ENCODE results near the gene CDKN2AIP.

CDKN2AIP gene

GRCh38 chr4:183407128-183407585 lies 37.3 kb upstream of the CDKN2AIP start:
- peak; percentile 67 for TF ChIP-seq CTCF (IDR thresholded peaks at IDR 0.05; ENCODE audit: insufficient read depth, low read depth, low read length, missing control alignments)
- peak overlapping the region; percentile 40 for H3K4me3 ChIP-seq (ENCODE audit: low read length)
- peak; percentile 51 for DNase-seq (ENCODE audit: low read depth)

- H3K4me3 ChIP-seq (ENCODE audit: low read length): no peak overlapping the region
- DNase-seq (ENCODE audit: low read depth): no peak
- TF ChIP-seq CTCF (IDR thresholded peaks at IDR 0.05; ENCODE audit: insufficient read depth, low read depth, low read length, missing control alignments): no peak
These were observed 36.6 kb upstream of the CDKN2AIP start for GRCh38 chr4:183407635-183408464.

GRCh38 chr4:183408796-183409195 lies 35.6 kb upstream of the CDKN2AIP start:
- no peak overlapping the region for H3K4me3 ChIP-seq (ENCODE audit: low read length)
- no peak for TF ChIP-seq CTCF (IDR thresholded peaks at IDR 0.05; ENCODE audit: insufficient read depth, low read depth, low read length, missing control alignments)
- DNase-seq (ENCODE audit: low read depth): no peak

GRCh38 chr4:183409483-183409882 lies 35.0 kb upstream of the CDKN2AIP start:
- no peak for DNase-seq (ENCODE audit: low read depth)
- TF ChIP-seq CTCF (IDR thresholded peaks at IDR 0.05; ENCODE audit: insufficient read depth, low read depth, low read length, missing control alignments): no peak
- no peak overlapping the region for H3K4me3 ChIP-seq (ENCODE audit: low read length)

- no peak overlapping the region for H3K4me3 ChIP-seq (ENCODE audit: low read length)
- TF ChIP-seq CTCF (IDR thresholded peaks at IDR 0.05; ENCODE audit: insufficient read depth, low read depth, low read length, missing control alignments): no peak
- no peak for DNase-seq (ENCODE audit: low read depth)
These were observed 34.5 kb upstream of the CDKN2AIP start for GRCh38 chr4:183409934-183410333.

GRCh38 chr4:183411291-183411861 lies 33.1 kb upstream of the CDKN2AIP start:
- TF ChIP-seq CTCF (IDR thresholded peaks at IDR 0.05; ENCODE audit: insufficient read depth, low read depth, low read length, missing control alignments): no peak
- peak; percentile 71 for DNase-seq (ENCODE audit: low read depth)
- no peak overlapping the region for H3K4me3 ChIP-seq (ENCODE audit: low read length)
